Peyer's patch (tissue), 4 donors: Measurements from ENCODE around the gene MRPL37. TPM values are rescaled to one million over a fixed set of nuclear protein-coding genes. Genes with fewer than 3 reads are reported as not detected.
"Not testable (repeated sequence)": the region's sequence is repeated elsewhere in the genome, so short reads cannot be mapped to it uniquely, and the experiment has no call there.

ENCODE experiments used
- DNase-seq, 3 donors: peaks; one replicate each; pipeline ENCODE4 v3.0.0-alpha.2; 2017 to 2019
- H3K27ac ChIP-seq, 4 donors: fragments of 200-600 bp; sonication (generic); one replicate each; pipeline ENCODE4 v1.5.1; 2016 to 2019
- H3K27me3 ChIP-seq, 2 donors: fragments of 200-600 bp; sonication (generic); one replicate each; pipeline ENCODE4 v1.5.1; 2019
- H3K36me3 ChIP-seq, 3 donors: fragments of 200-600 bp; sonication (generic); one replicate each; pipeline ENCODE4 v1.5.1; 2016 to 2019
- H3K4me1 ChIP-seq, 4 donors: fragments of 200-600 bp; sonication (generic); one replicate each; pipeline ENCODE4 v1.5.1; 2016 to 2019
- H3K4me3 ChIP-seq, 4 donors: fragments of 200-600 bp; sonication (generic); 1 replicate in 3 of 4; 2 replicates in 1 of 4; pipeline ENCODE4 v1.5.1; 2016 to 2019; ENCODE audit warnings: mild to moderate bottlenecking in 1 of 4
- H3K9me3 ChIP-seq, 4 donors: fragments of 200-600 bp; sonication (generic); one replicate each; pipeline ENCODE4 v1.5.1; 2016 to 2019; ENCODE audit warnings: mild to moderate bottlenecking in 1 of 4
- POLR2A ChIP-seq, 2 donors: fragments of 450-650 bp; IDR thresholded peaks; one replicate each; pipeline ENCODE4 v1.5.1; 2017; ENCODE audit warnings: antibody characterized with exemption in 2 of 2, mild to moderate bottlenecking in 2 of 2, moderate library complexity in 2 of 2
- total RNA-seq, 4 donors: library from RNA; depleted of rRNA; stranded (reverse); fragments of >200 nt; gene quantifications; one replicate each; pipeline ENCODE4 v1.1.0, GENCODE V29; 2016
- TF ChIP-seq, protein P1 (sequence below), 6 experiments: fragments of 450-650 bp in 4 of 6; fragments of 200-600 bp in 2 of 6; sonication (generic) in 1 of 6; IDR thresholded peaks; one replicate each; pipeline ENCODE4 v1.5.1; 2017 to 2019; ENCODE audit warnings: antibody characterized with exemption in 6 of 6, mild to moderate bottlenecking in 3 of 6, moderate library complexity in 1 of 6

Gene MRPL37
- total RNA-seq, 4 donors from 2014 or later = 52.8 to 58.3 (median 54.5) TPM

DNA sequence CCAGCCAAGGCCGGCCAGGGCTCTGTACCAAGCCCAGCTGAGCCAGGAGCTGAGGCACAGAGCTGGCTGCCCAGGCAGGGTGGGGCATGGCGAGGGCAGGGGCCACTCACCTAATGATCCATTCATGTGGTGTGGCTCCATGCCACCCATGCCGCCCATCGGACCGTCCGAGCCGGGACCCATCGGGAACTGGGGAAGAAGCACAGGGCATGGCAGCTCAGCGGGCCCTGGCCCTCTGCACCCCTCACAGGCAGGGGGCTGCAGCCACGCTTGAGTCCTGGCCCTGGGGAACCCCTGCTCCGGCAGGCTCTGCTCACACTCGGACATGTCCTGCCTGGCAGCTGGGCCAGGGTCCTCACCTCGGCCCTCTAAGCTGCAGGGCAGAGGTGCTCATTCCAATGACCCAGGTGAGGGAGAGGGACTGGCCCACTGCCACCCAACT, 28.7 kb downstream of the MRPL37 start:
- Histone ChIP-seq H3K27ac (no peak overlapping the region), H3K27me3 (no peaks in the 10 kb centered on the region), H3K4me3 (no peak overlapping the region), H3K4me1 (peaks cover 0 to 9% (median 0%) of the 10 kb centered on the region in 4 donors), H3K9me3 (no peaks in the 10 kb centered on the region), H3K36me3 (peaks cover 0 to 14% (median 0%) of the 10 kb centered on the region in 3 donors)
- no peak for TF ChIP-seq POLR2A (IDR thresholded peaks at IDR 0.05)
- TF ChIP-seq, protein P1, sequence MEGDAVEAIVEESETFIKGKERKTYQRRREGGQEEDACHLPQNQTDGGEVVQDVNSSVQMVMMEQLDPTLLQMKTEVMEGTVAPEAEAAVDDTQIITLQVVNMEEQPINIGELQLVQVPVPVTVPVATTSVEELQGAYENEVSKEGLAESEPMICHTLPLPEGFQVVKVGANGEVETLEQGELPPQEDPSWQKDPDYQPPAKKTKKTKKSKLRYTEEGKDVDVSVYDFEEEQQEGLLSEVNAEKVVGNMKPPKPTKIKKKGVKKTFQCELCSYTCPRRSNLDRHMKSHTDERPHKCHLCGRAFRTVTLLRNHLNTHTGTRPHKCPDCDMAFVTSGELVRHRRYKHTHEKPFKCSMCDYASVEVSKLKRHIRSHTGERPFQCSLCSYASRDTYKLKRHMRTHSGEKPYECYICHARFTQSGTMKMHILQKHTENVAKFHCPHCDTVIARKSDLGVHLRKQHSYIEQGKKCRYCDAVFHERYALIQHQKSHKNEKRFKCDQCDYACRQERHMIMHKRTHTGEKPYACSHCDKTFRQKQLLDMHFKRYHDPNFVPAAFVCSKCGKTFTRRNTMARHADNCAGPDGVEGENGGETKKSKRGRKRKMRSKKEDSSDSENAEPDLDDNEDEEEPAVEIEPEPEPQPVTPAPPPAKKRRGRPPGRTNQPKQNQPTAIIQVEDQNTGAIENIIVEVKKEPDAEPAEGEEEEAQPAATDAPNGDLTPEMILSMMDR (IDR thresholded peaks at IDR 0.05) = no peak
- no peak for DNase-seq

DNA sequence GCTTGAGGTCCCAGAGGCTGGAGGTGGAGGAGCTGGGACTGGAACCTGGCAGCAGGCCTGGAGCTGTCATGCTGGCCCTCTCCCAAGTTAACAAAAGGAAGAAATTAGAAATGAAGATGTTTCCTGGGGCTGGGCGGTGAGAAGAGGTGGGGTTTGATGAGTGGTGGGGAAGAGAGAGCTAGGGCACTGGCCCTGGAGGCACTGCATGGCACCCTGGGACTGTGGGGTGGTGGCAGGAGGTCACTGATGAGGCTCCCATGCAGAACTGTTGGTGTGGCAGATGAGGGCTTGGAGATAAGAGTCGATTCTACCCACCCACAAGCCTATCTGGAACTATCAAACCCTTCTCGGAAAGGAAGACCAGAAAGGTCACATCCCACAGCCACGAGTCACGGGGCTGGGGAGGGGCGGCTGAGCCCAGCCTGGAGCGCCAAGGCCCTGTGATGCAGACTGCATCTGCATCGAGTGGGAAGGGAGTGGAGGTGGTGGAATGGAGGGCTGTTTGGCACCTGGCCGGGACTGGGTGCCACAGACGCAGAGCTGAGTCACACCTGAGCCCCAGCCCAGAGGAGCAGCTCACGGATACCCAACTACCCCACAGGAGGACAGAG, 29.4 kb downstream of the MRPL37 start:
- Histone ChIP-seq H3K27me3 (no peaks in the 10 kb centered on the region), H3K4me3 (no peak overlapping the region), H3K4me1 (peaks cover 0 to 9% (median 0%) of the 10 kb centered on the region in 4 donors), H3K36me3 (peaks cover 0 to 14% (median 0%) of the 10 kb centered on the region in 3 donors), H3K9me3 (no peaks in the 10 kb centered on the region), H3K27ac (peak overlapping the region in 1 of 4 donors; percentile 5)
- DNase-seq = no peak
- TF ChIP-seq POLR2A (IDR thresholded peaks at IDR 0.05) = no peak
- TF ChIP-seq, protein P1 (IDR thresholded peaks at IDR 0.05) = no peak

DNA sequence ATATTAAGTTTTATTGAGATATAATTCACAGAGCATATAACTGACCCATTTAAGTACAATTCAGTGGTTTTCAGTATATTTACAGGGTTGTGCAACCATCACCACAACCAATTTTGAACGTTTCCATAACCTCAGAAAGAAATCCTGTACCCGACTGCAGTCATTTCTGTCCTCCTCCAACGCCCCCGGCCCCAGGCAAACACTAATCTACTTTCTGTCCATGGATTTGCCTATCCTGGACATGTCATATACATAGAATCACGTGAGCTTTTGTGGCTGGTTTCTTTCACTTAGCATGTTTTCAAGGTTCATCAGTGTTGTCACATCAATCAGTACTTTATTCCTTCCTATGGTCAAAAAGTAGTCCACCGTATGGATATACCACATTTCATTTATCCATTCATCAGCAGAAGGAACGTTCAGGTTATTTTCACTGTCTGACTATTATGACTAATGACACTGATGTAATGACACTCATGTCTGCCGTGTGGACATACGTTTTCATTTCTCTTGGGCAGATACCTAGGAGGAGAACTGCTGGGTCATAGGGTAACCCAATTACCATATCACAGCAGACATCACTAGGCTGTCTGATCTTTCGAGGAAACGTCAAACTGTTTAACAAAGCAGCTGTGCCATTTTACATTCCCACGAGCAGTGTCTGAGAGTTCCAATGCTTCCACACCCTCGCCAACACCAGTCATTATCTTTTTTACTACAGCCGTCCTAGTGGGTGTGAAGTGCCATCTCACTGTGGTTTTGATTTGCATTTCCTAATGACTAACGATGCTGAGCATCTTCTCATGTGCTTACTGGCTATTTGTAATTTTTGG, 30.8 kb downstream of the MRPL37 start:
- H3K4me3 ChIP-seq = no peak overlapping the region
- H3K4me1 ChIP-seq = peaks cover 0 to 9% (median 0%) of the 10 kb centered on the region in 4 donors
- H3K36me3 ChIP-seq = peaks cover 0 to 17% (median 0%) of the 10 kb centered on the region in 3 donors
- no peak overlapping the region for H3K27ac ChIP-seq
- H3K9me3 ChIP-seq = no peaks in the 10 kb centered on the region
- no peaks in the 10 kb centered on the region for H3K27me3 ChIP-seq
- TF ChIP-seq POLR2A (IDR thresholded peaks at IDR 0.05) = no peak
- TF ChIP-seq, protein P1 (IDR thresholded peaks at IDR 0.05) = no peak
- no peak for DNase-seq

DNA sequence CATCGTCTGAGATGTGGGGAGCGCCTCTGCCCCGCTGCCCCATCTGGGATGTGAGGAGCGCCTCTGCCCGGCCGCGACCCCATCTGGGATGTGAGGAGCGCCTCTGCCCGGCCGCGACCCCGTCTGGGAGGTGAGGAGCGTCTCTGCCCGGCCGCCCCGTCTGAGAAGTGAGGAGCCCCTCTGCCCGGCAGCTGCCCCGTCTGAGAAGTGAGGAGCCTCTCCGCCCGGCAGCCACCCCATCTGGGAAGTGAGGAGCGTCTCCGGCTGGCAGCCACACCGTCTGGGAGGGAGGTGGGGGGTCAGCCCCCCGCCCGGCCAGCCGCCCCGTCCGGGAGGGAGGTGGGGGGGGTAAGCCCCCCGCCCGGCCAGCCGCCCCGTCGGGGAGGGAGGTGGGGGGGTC, 33.2 kb downstream of the MRPL37 start:
- not testable (repeated sequence) for H3K4me3 ChIP-seq, H3K4me1 ChIP-seq, H3K9me3 ChIP-seq, DNase-seq, H3K27me3 ChIP-seq, H3K27ac ChIP-seq
- peaks cover 0 to 28% (median 0%) of the 10 kb centered on the region in 3 donors for H3K36me3 ChIP-seq

DNA sequence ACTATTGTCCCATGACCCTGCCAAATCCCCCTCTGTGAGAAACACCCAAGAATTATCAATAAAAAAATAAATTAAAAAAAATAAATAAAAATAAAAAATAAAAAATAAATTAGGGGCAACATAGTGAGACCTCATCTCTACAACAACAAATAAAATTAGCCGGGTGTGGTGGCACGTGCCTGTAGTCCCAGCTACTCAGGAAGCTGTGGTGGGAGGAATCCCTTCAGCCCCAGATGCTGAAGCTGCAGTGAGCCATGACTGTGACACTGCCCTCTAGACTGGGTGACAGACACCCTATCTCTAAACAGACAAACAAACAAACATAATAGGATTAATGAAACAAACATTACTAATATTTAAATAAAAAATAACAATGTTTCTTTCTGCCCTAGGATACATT, 34.3 kb downstream of the MRPL37 start:
- Histone ChIP-seq H3K36me3 (peaks cover 0 to 34% (median 0%) of the 10 kb centered on the region in 3 donors), H3K4me3 (no peak overlapping the region), H3K9me3 (no peaks in the 10 kb centered on the region), H3K4me1 (peaks cover 0 to 4% (median 0%) of the 10 kb centered on the region in 4 donors), H3K27ac (no peak overlapping the region), H3K27me3 (no peaks in the 10 kb centered on the region)
- no peak for DNase-seq
- TF ChIP-seq POLR2A (IDR thresholded peaks at IDR 0.05) = no peak

DNA sequence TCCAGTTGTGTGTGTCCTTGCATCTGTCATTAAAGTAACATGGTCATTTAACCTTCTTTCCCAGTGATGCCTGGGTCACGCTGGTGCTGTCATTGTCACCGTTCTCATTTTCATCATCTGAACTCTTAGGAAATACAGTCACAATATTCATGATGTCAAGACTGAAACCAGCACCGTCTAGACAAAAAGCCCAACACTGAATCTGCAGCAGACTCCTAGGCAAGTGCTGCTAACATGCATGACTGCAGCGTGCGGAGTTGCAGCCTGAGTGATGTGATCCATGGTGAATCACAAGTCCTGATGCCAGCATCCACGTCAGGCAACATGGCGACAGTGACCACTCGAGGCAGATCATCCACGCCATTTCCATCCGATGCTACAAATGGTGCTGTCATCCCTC, 37.6 kb downstream of the MRPL37 start:
- Histone ChIP-seq H3K4me1 (no peaks in the 10 kb centered on the region), H3K9me3 (no peaks in the 10 kb centered on the region), H3K27me3 (no peaks in the 10 kb centered on the region), H3K36me3 (peaks cover 0 to 58% (median 0%) of the 10 kb centered on the region in 3 donors), H3K27ac (no peak overlapping the region), H3K4me3 (no peak overlapping the region)
- DNase-seq = no peak
- TF ChIP-seq, protein P1 (IDR thresholded peaks at IDR 0.05) = no peak
- TF ChIP-seq POLR2A (IDR thresholded peaks at IDR 0.05) = no peak
